Measurements from ENCODE around the gene CRYBA1.
A peak's percentile ranks its signal among the peaks of the same experiment; 100 is the strongest.
"Not testable (repeated sequence)": the region's sequence is repeated elsewhere in the genome, so short reads cannot be mapped to it uniquely, and the experiment has no call there.

Gene CRYBA1

DNA sequence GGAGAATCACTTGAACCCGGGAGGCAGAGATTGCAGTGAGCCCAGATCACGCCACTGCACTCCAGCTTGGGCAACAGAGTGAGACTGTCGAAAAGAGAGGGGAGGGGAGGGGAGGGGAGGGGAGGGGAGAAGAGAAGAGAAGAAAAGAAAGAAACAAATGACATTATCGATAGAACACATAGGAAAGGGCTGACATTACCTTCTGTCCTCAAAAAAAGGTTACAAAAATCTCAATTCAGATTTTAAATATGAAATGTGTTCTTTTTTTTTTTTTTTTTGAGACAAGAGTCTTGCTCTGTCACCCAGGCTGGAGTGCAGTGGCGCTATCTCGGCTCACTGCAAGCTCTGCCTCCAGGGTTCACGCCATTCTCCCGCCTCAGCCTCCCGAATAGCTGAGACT is 25.3 kb downstream of the CRYBA1 start:
- not testable (repeated sequence) for DNase-seq; H3K36me3 ChIP-seq (ENCODE audit: control insufficient read depth, insufficient read depth, low read length); H3K9ac ChIP-seq (ENCODE audit: low read length); H3K4me3 ChIP-seq (ENCODE audit: low read length); H3K4ac ChIP-seq (ENCODE audit: low read depth, low read length); H3K56ac ChIP-seq (ENCODE audit: low read length); H3K27me3 ChIP-seq (ENCODE audit: insufficient read depth, low read length, poor library complexity); H3K4me1 ChIP-seq (ENCODE audit: control insufficient read depth, low read depth, low read length); H2BK5ac ChIP-seq (ENCODE audit: low read length); H2BK15ac ChIP-seq (replicated peaks; ENCODE audit: low read depth); H2BK120ac ChIP-seq (ENCODE audit: low read depth, low read length); H4K5ac ChIP-seq (ENCODE audit: low read length); H3K79me1 ChIP-seq (ENCODE audit: low read length); H3K27ac ChIP-seq (ENCODE audit: low read depth, low read length); H2AK5ac ChIP-seq (ENCODE audit: low read length); H3K4me2 ChIP-seq (ENCODE audit: low read length); H3K18ac ChIP-seq (ENCODE audit: low read length); H4K8ac ChIP-seq (ENCODE audit: low read depth, low read length); H3K23ac ChIP-seq (ENCODE audit: low read length)
- WGBS (ENCODE audit: extremely low coverage, insufficient coverage, low lambda C conversion rate), result no CpG with 5 or more reads among the region's 9 CpGs
- H3K79me2 ChIP-seq (ENCODE audit: control insufficient read depth, insufficient read depth, low read length), result peaks cover 56% of the 10 kb centered on the region

GRCh38 chr17:29273924-29274323 is 27.3 kb downstream of the CRYBA1 start:
- WGBS (ENCODE audit: extremely low coverage, insufficient coverage, low lambda C conversion rate), result no CpG with 5 or more reads among the region's 1 CpG
- Histone ChIP-seq H4K8ac (ENCODE audit: low read depth, low read length) (no peak overlapping the region), H3K36me3 (ENCODE audit: control insufficient read depth, insufficient read depth, low read length) (peaks cover 2% of the 10 kb centered on the region), H3K23ac (ENCODE audit: low read length) (no peak overlapping the region), H2BK5ac (ENCODE audit: low read length) (no peak overlapping the region), H2AK5ac (ENCODE audit: low read length) (no peak overlapping the region), H3K18ac (ENCODE audit: low read length) (no peak overlapping the region), H3K56ac (ENCODE audit: low read length) (no peak overlapping the region), H3K79me1 (ENCODE audit: low read length) (peaks cover 5% of the 10 kb centered on the region), H3K4me1 (ENCODE audit: control insufficient read depth, low read depth, low read length) (no peaks in the 10 kb centered on the region), H2BK15ac (replicated peaks; ENCODE audit: low read depth) (no peak overlapping the region), H3K27me3 (ENCODE audit: insufficient read depth, low read length, poor library complexity) (no peaks in the 10 kb centered on the region), H3K79me2 (ENCODE audit: control insufficient read depth, insufficient read depth, low read length) (peaks cover 70% of the 10 kb centered on the region), H3K9ac (ENCODE audit: low read length) (no peak overlapping the region), H3K4me2 (ENCODE audit: low read length) (no peak overlapping the region), H3K4me3 (ENCODE audit: low read length) (no peak overlapping the region), H3K4ac (ENCODE audit: low read depth, low read length) (no peak overlapping the region), H2BK120ac (ENCODE audit: low read depth, low read length) (no peak overlapping the region), H3K27ac (ENCODE audit: low read depth, low read length) (no peak overlapping the region), H4K5ac (ENCODE audit: low read length) (no peak overlapping the region)
- DNase-seq, result peak; percentile 37

DNA sequence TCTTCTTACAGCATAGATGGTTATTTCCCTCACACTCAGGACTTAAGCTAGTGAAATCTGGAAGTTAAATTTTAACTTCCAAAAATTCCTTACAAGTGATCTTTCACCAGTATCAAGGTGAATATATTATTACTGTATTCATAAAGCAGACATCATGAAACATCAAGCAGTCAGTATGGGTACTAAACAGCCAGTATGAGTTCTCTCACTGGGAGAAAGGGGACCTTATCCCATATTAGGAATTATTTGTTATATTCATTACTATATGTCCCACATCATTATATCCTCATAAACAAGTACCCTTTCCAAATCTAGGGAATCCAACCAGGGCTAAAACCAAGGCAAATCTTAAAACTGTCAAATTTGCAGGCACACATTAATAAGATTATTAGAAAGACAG is 32.0 kb downstream of the CRYBA1 start:
- Histone ChIP-seq H3K18ac (ENCODE audit: low read length) (no peak overlapping the region), H3K4me2 (ENCODE audit: low read length) (no peak overlapping the region), H2BK120ac (ENCODE audit: low read depth, low read length) (no peak overlapping the region), H3K36me3 (ENCODE audit: control insufficient read depth, insufficient read depth, low read length) (peaks cover 2% of the 10 kb centered on the region), H3K27ac (ENCODE audit: low read depth, low read length) (no peak overlapping the region), H4K8ac (ENCODE audit: low read depth, low read length) (no peak overlapping the region), H3K27me3 (ENCODE audit: insufficient read depth, low read length, poor library complexity) (no peaks in the 10 kb centered on the region), H3K4me3 (ENCODE audit: low read length) (no peak overlapping the region), H2AK5ac (ENCODE audit: low read length) (no peak overlapping the region), H2BK5ac (ENCODE audit: low read length) (no peak overlapping the region), H3K4ac (ENCODE audit: low read depth, low read length) (no peak overlapping the region), H3K4me1 (ENCODE audit: control insufficient read depth, low read depth, low read length) (no peaks in the 10 kb centered on the region), H3K56ac (ENCODE audit: low read length) (no peak overlapping the region), H3K79me1 (ENCODE audit: low read length) (peaks cover 5% of the 10 kb centered on the region), H4K5ac (ENCODE audit: low read length) (no peak overlapping the region), H3K23ac (ENCODE audit: low read length) (no peak overlapping the region), H3K9ac (ENCODE audit: low read length) (no peak overlapping the region), H2BK15ac (replicated peaks; ENCODE audit: low read depth) (no peak overlapping the region), H3K79me2 (ENCODE audit: control insufficient read depth, insufficient read depth, low read length) (peaks cover 90% of the 10 kb centered on the region)
- DNase-seq, result no peak

GRCh38 chr17:29279397-29280070 is 32.9 kb downstream of the CRYBA1 start:
- H3K4me2 ChIP-seq (ENCODE audit: low read length), result no peak overlapping the region
- peaks cover 88% of the 10 kb centered on the region for H3K79me2 ChIP-seq (ENCODE audit: control insufficient read depth, insufficient read depth, low read length)
- H4K8ac ChIP-seq (ENCODE audit: low read depth, low read length), result no peak overlapping the region
- peaks cover 2% of the 10 kb centered on the region for H3K36me3 ChIP-seq (ENCODE audit: control insufficient read depth, insufficient read depth, low read length)
- no peak overlapping the region for H2AK5ac ChIP-seq (ENCODE audit: low read length)
- H3K56ac ChIP-seq (ENCODE audit: low read length), result no peak overlapping the region
- no peak overlapping the region for H3K23ac ChIP-seq (ENCODE audit: low read length)
- WGBS (ENCODE audit: extremely low coverage, insufficient coverage, low lambda C conversion rate), result no CpG with 5 or more reads among the region's 5 CpGs
- H3K79me1 ChIP-seq (ENCODE audit: low read length), result peaks cover 2% of the 10 kb centered on the region
- no peak for DNase-seq
- H3K4ac ChIP-seq (ENCODE audit: low read depth, low read length), result no peak overlapping the region
- no peak overlapping the region for H3K27ac ChIP-seq (ENCODE audit: low read depth, low read length)
- H3K18ac ChIP-seq (ENCODE audit: low read length), result no peak overlapping the region
- H2BK15ac ChIP-seq (replicated peaks; ENCODE audit: low read depth), result no peak overlapping the region
- no peaks in the 10 kb centered on the region for H3K4me1 ChIP-seq (ENCODE audit: control insufficient read depth, low read depth, low read length)
- no peak overlapping the region for H3K9ac ChIP-seq (ENCODE audit: low read length)
- no peaks in the 10 kb centered on the region for H3K27me3 ChIP-seq (ENCODE audit: insufficient read depth, low read length, poor library complexity)
- no peak overlapping the region for H4K5ac ChIP-seq (ENCODE audit: low read length)
- H2BK120ac ChIP-seq (ENCODE audit: low read depth, low read length), result no peak overlapping the region
- H3K4me3 ChIP-seq (ENCODE audit: low read length), result no peak overlapping the region
- H2BK5ac ChIP-seq (ENCODE audit: low read length), result no peak overlapping the region

- H3K27ac ChIP-seq (ENCODE audit: low read depth, low read length), result no peak overlapping the region
- DNase-seq, result peak; percentile 10
- H3K27me3 ChIP-seq (ENCODE audit: insufficient read depth, low read length, poor library complexity), result no peaks in the 10 kb centered on the region
- H3K23ac ChIP-seq (ENCODE audit: low read length), result no peak overlapping the region
- no peak overlapping the region for H3K4me3 ChIP-seq (ENCODE audit: low read length)
- no peak overlapping the region for H2BK15ac ChIP-seq (replicated peaks; ENCODE audit: low read depth)
- H3K4ac ChIP-seq (ENCODE audit: low read depth, low read length), result no peak overlapping the region
- H4K8ac ChIP-seq (ENCODE audit: low read depth, low read length), result no peak overlapping the region
- H3K4me1 ChIP-seq (ENCODE audit: control insufficient read depth, low read depth, low read length), result no peaks in the 10 kb centered on the region
- no peak overlapping the region for H2BK5ac ChIP-seq (ENCODE audit: low read length)
- no CpG with 5 or more reads among the region's 5 CpGs for WGBS (ENCODE audit: extremely low coverage, insufficient coverage, low lambda C conversion rate)
- peaks cover 15% of the 10 kb centered on the region for H3K36me3 ChIP-seq (ENCODE audit: control insufficient read depth, insufficient read depth, low read length)
- peaks cover 90% of the 10 kb centered on the region for H3K79me2 ChIP-seq (ENCODE audit: control insufficient read depth, insufficient read depth, low read length)
- H4K5ac ChIP-seq (ENCODE audit: low read length), result no peak overlapping the region
- H3K18ac ChIP-seq (ENCODE audit: low read length), result no peak overlapping the region
- H2BK120ac ChIP-seq (ENCODE audit: low read depth, low read length), result no peak overlapping the region
- no peak overlapping the region for H3K4me2 ChIP-seq (ENCODE audit: low read length)
- no peak overlapping the region for H3K9ac ChIP-seq (ENCODE audit: low read length)
- no peak overlapping the region for H2AK5ac ChIP-seq (ENCODE audit: low read length)
- peaks cover 5% of the 10 kb centered on the region for H3K79me1 ChIP-seq (ENCODE audit: low read length)
- H3K56ac ChIP-seq (ENCODE audit: low read length), result no peak overlapping the region
Measured at GRCh38 chr17:29283496-29283895, 36.8 kb downstream of the CRYBA1 start.

DNA sequence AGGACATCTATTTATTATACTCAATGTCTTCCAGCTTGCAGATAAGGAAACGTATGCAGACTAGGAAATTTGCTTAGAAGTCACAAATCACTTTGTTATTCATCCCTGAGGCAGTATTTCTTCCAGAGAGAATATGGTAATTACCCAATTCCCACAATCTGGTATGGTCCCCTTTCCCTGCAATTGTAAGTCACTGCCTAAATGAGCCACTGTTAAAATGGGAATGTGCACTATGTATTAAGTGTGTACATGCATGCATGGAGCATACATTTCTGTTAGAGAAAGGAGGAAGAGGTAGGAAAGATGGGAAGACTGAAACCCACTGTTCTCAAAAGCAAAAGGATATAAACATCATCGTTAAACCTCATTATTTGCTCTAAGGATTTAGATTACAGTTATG is 37.3 kb downstream of the CRYBA1 start:
- no CpG with 5 or more reads among the region's 2 CpGs for WGBS (ENCODE audit: extremely low coverage, insufficient coverage, low lambda C conversion rate)
- Histone ChIP-seq H3K36me3 (ENCODE audit: control insufficient read depth, insufficient read depth, low read length) (peaks cover 15% of the 10 kb centered on the region), H3K79me1 (ENCODE audit: low read length) (peaks cover 5% of the 10 kb centered on the region), H4K5ac (ENCODE audit: low read length) (no peak overlapping the region), H3K27ac (ENCODE audit: low read depth, low read length) (no peak overlapping the region), H2BK5ac (ENCODE audit: low read length) (no peak overlapping the region), H4K8ac (ENCODE audit: low read depth, low read length) (no peak overlapping the region), H2BK15ac (replicated peaks; ENCODE audit: low read depth) (no peak overlapping the region), H3K18ac (ENCODE audit: low read length) (no peak overlapping the region), H3K56ac (ENCODE audit: low read length) (no peak overlapping the region), H3K4me2 (ENCODE audit: low read length) (no peak overlapping the region), H3K4ac (ENCODE audit: low read depth, low read length) (no peak overlapping the region), H3K23ac (ENCODE audit: low read length) (no peak overlapping the region), H3K4me1 (ENCODE audit: control insufficient read depth, low read depth, low read length) (no peaks in the 10 kb centered on the region), H3K4me3 (ENCODE audit: low read length) (no peak overlapping the region), H2BK120ac (ENCODE audit: low read depth, low read length) (no peak overlapping the region), H3K27me3 (ENCODE audit: insufficient read depth, low read length, poor library complexity) (no peaks in the 10 kb centered on the region), H3K9ac (ENCODE audit: low read length) (no peak overlapping the region), H3K79me2 (ENCODE audit: control insufficient read depth, insufficient read depth, low read length) (peaks cover 90% of the 10 kb centered on the region), H2AK5ac (ENCODE audit: low read length) (no peak overlapping the region)
- peak; percentile 31 for DNase-seq

Data from mesendoderm (in vitro differentiated cells).